GM10266 (cell line): Measurements from ENCODE around the gene TSSK1B.

Experiments
- DNase-seq: peaks from one replicate; pipeline ENCODE4 v3.0.0; 2012; ENCODE audit errors: extremely low spot score
- TF ChIP-seq, protein P1 (sequence below): IDR thresholded peaks from 2 replicates; pipeline ENCODE4 v1.5.1; 2012; ENCODE audit warnings: mild to moderate bottlenecking, low read depth; ENCODE audit not compliant: control insufficient read depth, insufficient read depth; ENCODE audit errors: missing control alignments

The TSSK1B gene

DNA sequence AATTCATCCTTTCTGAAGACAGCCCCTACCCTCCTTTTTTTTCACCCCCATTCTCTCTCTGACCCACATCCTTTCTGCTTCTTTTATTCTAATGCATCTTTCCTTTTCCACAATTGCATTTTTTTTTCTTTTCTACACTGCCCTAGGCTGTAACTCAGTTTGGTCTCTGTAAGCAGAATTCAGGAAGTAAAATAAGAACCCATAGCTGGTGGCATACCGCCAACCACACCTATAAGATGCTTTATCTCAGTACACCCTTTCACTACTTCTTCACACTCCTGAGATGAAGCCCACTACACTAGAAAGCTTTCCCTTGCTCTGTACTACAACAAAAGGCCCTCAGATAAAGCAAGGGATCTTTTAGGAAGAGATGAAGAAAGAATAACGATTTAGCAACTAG lies 16.1 kb upstream of the TSSK1B start:
- DNase-seq, result no peak
- TF ChIP-seq, protein P1, sequence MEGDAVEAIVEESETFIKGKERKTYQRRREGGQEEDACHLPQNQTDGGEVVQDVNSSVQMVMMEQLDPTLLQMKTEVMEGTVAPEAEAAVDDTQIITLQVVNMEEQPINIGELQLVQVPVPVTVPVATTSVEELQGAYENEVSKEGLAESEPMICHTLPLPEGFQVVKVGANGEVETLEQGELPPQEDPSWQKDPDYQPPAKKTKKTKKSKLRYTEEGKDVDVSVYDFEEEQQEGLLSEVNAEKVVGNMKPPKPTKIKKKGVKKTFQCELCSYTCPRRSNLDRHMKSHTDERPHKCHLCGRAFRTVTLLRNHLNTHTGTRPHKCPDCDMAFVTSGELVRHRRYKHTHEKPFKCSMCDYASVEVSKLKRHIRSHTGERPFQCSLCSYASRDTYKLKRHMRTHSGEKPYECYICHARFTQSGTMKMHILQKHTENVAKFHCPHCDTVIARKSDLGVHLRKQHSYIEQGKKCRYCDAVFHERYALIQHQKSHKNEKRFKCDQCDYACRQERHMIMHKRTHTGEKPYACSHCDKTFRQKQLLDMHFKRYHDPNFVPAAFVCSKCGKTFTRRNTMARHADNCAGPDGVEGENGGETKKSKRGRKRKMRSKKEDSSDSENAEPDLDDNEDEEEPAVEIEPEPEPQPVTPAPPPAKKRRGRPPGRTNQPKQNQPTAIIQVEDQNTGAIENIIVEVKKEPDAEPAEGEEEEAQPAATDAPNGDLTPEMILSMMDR, result no peak

DNA sequence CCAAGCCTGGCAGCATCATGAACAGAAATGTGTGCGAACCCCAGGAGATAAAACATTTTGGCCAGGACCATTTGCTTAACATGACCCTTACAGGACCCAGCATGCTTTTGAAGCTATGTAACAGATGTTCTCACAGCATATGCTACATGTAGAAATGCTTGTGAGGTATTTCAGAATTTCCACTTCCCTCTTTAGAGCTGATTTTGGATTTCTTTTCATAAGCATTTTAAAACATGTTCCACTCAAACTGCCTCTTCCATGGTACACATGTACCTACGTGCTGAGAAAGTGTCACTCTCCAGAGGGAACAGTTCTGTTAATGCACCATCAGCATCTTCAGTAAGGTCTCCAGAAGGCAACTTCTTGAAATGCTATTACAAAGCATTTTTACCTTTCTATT lies 15.7 kb upstream of the TSSK1B start:
- no peak for DNase-seq
- TF ChIP-seq, protein P1, result no peak

DNA sequence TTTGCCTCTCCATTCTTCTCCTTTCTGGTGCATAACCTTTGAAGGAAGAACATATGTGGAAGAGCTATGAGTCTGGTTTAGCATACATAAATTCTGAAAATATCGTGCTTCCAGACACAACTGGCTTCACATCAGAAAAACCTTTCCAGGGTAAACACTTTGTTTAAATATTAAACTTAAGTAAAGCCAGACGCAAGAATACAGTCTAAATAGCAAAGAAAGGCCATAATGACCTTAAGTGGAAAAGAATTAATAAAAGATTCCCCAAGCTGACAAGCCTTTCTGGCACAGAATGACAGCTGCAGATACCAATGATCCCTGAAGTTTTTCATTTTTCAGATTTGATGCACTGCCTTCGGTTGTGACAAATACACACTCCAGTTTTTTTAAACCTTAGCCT lies 13.5 kb upstream of the TSSK1B start:
- TF ChIP-seq, protein P1, result no peak
- DNase-seq, result no peak

DNA sequence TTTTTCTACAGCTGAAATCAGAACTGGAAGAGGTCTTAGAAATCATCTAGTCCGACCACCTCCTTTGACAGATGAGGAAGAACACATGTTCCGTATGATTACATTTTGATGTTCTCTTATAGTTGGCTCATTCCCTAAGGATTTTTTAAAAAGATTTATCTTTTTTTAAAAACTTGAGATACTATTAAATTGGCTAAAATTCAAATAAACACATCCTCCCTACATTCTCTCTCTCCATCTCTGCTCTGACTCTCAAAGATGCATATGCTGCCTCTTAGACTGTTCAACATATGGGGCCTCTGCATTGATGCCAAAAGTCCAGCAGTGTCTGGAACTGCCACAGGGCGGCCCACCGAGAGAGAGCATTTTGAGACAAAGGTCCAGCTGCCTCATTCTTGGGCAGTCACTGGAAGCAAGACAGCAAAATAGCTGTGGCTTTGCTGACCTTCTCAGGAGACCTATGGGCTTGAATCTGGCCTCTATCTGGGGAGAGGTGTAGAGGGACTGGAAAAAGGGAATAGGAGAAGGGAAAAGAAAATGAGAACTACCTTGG lies 12.8 kb upstream of the TSSK1B start:
- no peak for DNase-seq
- TF ChIP-seq, protein P1, result no peak

DNA sequence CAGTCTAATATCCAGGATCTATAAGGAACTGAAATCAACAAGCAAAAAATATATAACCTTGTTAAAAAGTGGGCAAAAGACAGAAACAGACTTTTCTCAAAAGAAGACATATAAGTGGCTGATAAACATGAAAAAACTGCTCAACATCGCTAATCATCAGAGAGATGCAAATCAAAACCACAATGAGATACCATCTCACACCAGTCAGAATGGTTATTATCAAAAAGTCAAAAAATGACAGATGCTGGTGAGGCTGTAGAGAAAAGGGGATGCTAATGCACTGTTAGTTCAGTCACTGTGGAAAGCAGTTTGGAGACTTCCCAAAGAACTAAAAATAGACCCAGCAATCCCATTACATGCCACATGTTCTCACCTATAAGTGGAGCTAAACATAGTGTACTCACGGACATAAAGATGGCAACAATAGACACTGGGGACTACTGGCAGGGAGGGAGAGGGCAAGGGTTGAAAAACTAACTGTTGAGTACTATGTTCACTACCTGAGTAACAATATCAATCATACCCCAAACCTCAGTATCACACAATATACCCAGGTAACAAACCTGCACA lies 11.7 kb upstream of the TSSK1B start:
- TF ChIP-seq, protein P1, result no peak
- no peak for DNase-seq

DNA sequence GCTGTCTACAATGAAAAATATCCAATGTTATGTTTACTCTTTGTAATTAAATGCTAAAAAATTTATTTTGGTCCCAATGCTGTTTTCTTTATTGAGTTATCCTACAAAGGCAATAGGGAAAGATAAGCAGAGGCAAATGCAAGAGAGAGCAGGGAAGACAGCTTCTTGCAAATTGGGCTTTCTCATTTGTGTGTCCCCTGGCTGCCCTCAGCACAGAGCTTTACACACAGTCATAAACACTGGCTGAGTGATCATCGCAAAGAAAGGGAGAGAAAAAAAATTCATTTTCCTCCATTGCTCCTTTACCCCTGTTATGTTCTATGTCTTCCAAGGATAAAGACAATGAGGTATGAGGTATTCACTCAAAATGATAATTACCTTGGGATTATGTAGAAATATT lies 2.3 kb upstream of the TSSK1B start:
- DNase-seq, result no peak
- TF ChIP-seq, protein P1, result no peak

DNA sequence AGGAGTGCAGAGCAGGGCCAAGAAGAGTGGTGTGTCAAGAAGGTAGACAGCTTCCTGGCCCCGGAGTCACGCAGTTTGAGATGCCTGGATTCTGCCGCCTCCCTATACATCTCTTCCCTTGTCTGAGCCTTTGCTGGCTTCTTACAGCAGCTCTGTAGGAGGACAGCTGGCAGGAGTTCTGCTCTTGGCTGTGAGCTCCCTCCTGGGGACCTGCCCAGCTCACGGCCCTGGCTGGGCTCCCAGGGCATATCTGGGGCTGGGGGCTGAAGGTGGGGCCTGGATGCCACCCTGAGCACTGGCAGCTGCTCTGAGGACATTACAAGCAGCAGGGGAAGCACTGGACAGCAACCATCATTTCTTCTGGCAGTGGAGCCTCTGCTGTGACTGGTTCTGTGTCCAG lies 786 bp upstream of the TSSK1B start:
- no peak for DNase-seq
- TF ChIP-seq, protein P1, result no peak
